ENCODE results near the gene FRMPD4. TPM values are rescaled to one million over a fixed set of nuclear protein-coding genes. Genes with fewer than 3 reads are reported as not detected.

The FRMPD4 gene
- total RNA-seq, 3 donors from 2014 or later (not counting 1 experiment from before 2014, with no cell fraction given), result not detected

GRCh38 chrX:12711435-12712040 is 573.3 kb downstream of the FRMPD4 start:
- Histone ChIP-seq H3K4me3 (ENCODE audit: low read length) (no peak overlapping the region), H3K9me3 (ENCODE audit: control insufficient read depth, insufficient read depth, low read length) (no peaks in the 10 kb centered on the region), H3K4me1 (ENCODE audit: control insufficient read depth, insufficient read depth, low read length) (no peaks in the 10 kb centered on the region), H3K27me3 (ENCODE audit: control insufficient read depth, insufficient read depth, low read length) (no peaks in the 10 kb centered on the region), H3K36me3 (ENCODE audit: control insufficient read depth, insufficient read depth, low read length) (no peaks in the 10 kb centered on the region), H3K27ac (ENCODE audit: low read length) (no peak overlapping the region)
- DNase-seq (no peak), ATAC-seq (no peak)
- WGBS (ENCODE audit: insufficient coverage), result no CpG with 5 or more reads among the region's 4 CpGs
- no peaks in the 10 kb centered on the region for H3K36me3 Mint-ChIP-seq
- no peaks in the 10 kb centered on the region for H3K9me3 Mint-ChIP-seq
- intact Hi-C loops (cut with micrococcal nuclease), result no loop called here
- H3K4me1 Mint-ChIP-seq, result no peaks in the 10 kb centered on the region
- peaks cover 4 to 14% of the 10 kb centered on the region in 2 donors for H3K27me3 Mint-ChIP-seq (ENCODE audit: low read depth in 2 of 2)
- H3K4me3 Mint-ChIP-seq, result no peak overlapping the region
- TF ChIP-seq, protein P1, sequence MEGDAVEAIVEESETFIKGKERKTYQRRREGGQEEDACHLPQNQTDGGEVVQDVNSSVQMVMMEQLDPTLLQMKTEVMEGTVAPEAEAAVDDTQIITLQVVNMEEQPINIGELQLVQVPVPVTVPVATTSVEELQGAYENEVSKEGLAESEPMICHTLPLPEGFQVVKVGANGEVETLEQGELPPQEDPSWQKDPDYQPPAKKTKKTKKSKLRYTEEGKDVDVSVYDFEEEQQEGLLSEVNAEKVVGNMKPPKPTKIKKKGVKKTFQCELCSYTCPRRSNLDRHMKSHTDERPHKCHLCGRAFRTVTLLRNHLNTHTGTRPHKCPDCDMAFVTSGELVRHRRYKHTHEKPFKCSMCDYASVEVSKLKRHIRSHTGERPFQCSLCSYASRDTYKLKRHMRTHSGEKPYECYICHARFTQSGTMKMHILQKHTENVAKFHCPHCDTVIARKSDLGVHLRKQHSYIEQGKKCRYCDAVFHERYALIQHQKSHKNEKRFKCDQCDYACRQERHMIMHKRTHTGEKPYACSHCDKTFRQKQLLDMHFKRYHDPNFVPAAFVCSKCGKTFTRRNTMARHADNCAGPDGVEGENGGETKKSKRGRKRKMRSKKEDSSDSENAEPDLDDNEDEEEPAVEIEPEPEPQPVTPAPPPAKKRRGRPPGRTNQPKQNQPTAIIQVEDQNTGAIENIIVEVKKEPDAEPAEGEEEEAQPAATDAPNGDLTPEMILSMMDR (IDR thresholded peaks at IDR 0.05), result no peak
- no peak overlapping the region for H3K27ac Mint-ChIP-seq

DNA sequence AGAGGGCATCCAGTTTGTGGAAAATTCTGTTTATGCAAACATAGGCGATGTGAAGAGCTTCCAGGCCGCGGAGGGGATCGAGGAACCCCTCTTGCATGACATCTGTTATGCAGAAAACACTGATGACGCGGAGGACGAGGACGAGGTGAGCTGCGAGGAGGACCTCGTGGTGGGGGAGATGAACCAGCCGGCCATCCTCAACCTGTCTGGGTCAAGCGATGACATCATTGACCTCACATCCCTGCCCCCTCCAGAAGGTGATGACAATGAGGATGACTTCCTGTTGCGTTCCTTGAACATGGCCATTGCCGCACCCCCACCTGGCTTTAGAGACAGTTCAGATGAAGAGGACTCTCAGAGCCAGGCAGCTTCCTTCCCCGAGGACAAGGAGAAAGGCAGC is 578.3 kb downstream of the FRMPD4 start:
- TF ChIP-seq, protein P1 (IDR thresholded peaks at IDR 0.05), result no peak
- Histone ChIP-seq H3K9me3 (ENCODE audit: control insufficient read depth, insufficient read depth, low read length) (no peaks in the 10 kb centered on the region), H3K27ac (ENCODE audit: low read length) (no peak overlapping the region), H3K4me1 (ENCODE audit: control insufficient read depth, insufficient read depth, low read length) (no peaks in the 10 kb centered on the region), H3K36me3 (ENCODE audit: control insufficient read depth, insufficient read depth, low read length) (no peaks in the 10 kb centered on the region), H3K4me3 (ENCODE audit: low read length) (no peak overlapping the region), H3K27me3 (ENCODE audit: control insufficient read depth, insufficient read depth, low read length) (no peaks in the 10 kb centered on the region)
- ATAC-seq (no peak), DNase-seq (no peak)
- Mint-ChIP-seq H3K36me3 (no peaks in the 10 kb centered on the region), H3K4me1 (no peaks in the 10 kb centered on the region), H3K4me3 (no peak overlapping the region), H3K27ac (no peak overlapping the region), H3K9me3 (no peaks in the 10 kb centered on the region), H3K27me3 (ENCODE audit: low read depth in 2 of 2) (peaks cover 4 to 27% of the 10 kb centered on the region in 2 donors)
- WGBS (ENCODE audit: insufficient coverage), result 97% methylated on average over 15 of the region's 15 CpGs
- intact Hi-C loops (cut with micrococcal nuclease), result no loop called here

GRCh38 chrX:12719837-12720236 is 581.6 kb downstream of the FRMPD4 start:
- Mint-ChIP-seq H3K4me3 (no peak overlapping the region), H3K27me3 (ENCODE audit: low read depth in 2 of 2) (peaks cover 2 to 18% of the 10 kb centered on the region in 2 donors)
- intact Hi-C loops (cut with micrococcal nuclease), result no loop called here

More at GRCh38 chrX:12719837-12720236, 581.6 kb downstream of the FRMPD4 start:
- DNase-seq (no peak), ATAC-seq (no peak)
- Histone ChIP-seq H3K27me3 (ENCODE audit: control insufficient read depth, insufficient read depth, low read length) (no peaks in the 10 kb centered on the region), H3K27ac (ENCODE audit: low read length) (no peak overlapping the region), H3K4me1 (ENCODE audit: control insufficient read depth, insufficient read depth, low read length) (no peaks in the 10 kb centered on the region), H3K36me3 (ENCODE audit: control insufficient read depth, insufficient read depth, low read length) (no peaks in the 10 kb centered on the region), H3K9me3 (ENCODE audit: control insufficient read depth, insufficient read depth, low read length) (no peaks in the 10 kb centered on the region), H3K4me3 (ENCODE audit: low read length) (no peak overlapping the region)
- TF ChIP-seq, protein P1 (IDR thresholded peaks at IDR 0.05), result no peak
- Mint-ChIP-seq H3K9me3 (no peaks in the 10 kb centered on the region), H3K36me3 (no peaks in the 10 kb centered on the region), H3K27ac (no peak overlapping the region), H3K4me1 (no peaks in the 10 kb centered on the region)
